MCF 10A (cell line): ENCODE results near the gene NKAIN4. TPM values are rescaled to one million over a fixed set of nuclear protein-coding genes. Genes with fewer than 3 reads are reported as not detected.

ENCODE experiments used
- BruUV-seq: library from RNA; stranded (reverse); fragments of 400-500 nt; replicated peaks from 2 replicates; lab custom pipeline; 2021; lab: Mats Ljungman, UMichigan
- CTCF ChIA-PET: fragments of 300-600 bp; sonication (Branson Sonifier 250); formaldehyde crosslinking; extraction: SDS; loops from one replicate; lab custom pipeline; 2021; ENCODE audit warnings: antibody characterized with exemption, inconsistent platforms; lab: Yijun Ruan, JAX
- POLR2A ChIA-PET: fragments of 300-600, 350-650 bp; sonication (Branson Sonifier 250); formaldehyde crosslinking; extraction: SDS; loops from one replicate; lab custom pipeline; 2020; ENCODE audit warnings: antibody characterized with exemption, inconsistent platforms; lab: Yijun Ruan, JAX
- DNase-seq: peaks from one replicate; pipeline ENCODE4 v3.0.0-alpha.2; 2018; ENCODE audit not compliant: unreplicated experiment
- H3K27ac Mint-ChIP-seq: one replicate; pipeline ENCODE4 v1.8.0; 2022; ENCODE audit warnings: mild to moderate bottlenecking, low read depth, mixed read lengths; ENCODE audit not compliant: unreplicated experiment
- H3K27me3 Mint-ChIP-seq: one replicate; pipeline ENCODE4 v1.8.0; 2022; ENCODE audit warnings: mixed read lengths; ENCODE audit not compliant: insufficient read depth, unreplicated experiment
- H3K36me3 Mint-ChIP-seq: one replicate; pipeline ENCODE4 v1.8.0; 2022; ENCODE audit warnings: mild to moderate bottlenecking, moderate library complexity, mixed read lengths; ENCODE audit not compliant: insufficient read depth, unreplicated experiment
- H3K4me1 Mint-ChIP-seq: one replicate; pipeline ENCODE4 v1.8.0; 2022; ENCODE audit warnings: mixed read lengths; ENCODE audit not compliant: insufficient read depth, unreplicated experiment
- H3K4me3 Mint-ChIP-seq: one replicate; pipeline ENCODE4 v1.8.0; 2022; ENCODE audit warnings: mild to moderate bottlenecking, moderate library complexity, mixed read lengths; ENCODE audit not compliant: unreplicated experiment
- H3K9me3 Mint-ChIP-seq: one replicate; pipeline ENCODE4 v1.8.0; 2022; ENCODE audit warnings: mixed read lengths; ENCODE audit not compliant: unreplicated experiment
- CTCF ChIP-seq: fragments of 200-600 bp; IDR thresholded peaks from one replicate; pipeline ENCODE4 v1.8.0; 2022; ENCODE audit warnings: antibody characterized with exemption, mild to moderate bottlenecking; ENCODE audit not compliant: unreplicated experiment
- intact Hi-C: fragments of 100-400 bp; cut with micrococcal nuclease; formaldehyde crosslinking; loops from 2 replicates; pipeline ENCODE4 v1.14.1; 2022
- total RNA-seq: library from RNA; stranded (reverse); gene quantifications from 2 replicates; pipeline ENCODE4 v1.2.3, GENCODE V29; 2022

NKAIN4 gene
- total RNA-seq, 1 experiment from 2014 or later: not detected

- no peak for TF ChIP-seq CTCF
- no TSS peak for BruUV-seq
- ChIA-PET CTCF (interaction anchor here (0.5 to 7.1 kb wide), 3 partner anchors 16 to 31 kb away, joined by 3 to 45 read pairs (median 5); no protein-coding TSS in a partner anchor), POLR2A (interaction anchor here (0.5 to 2.3 kb wide), 8 partner anchors 16 to 171 kb away, joined by 3 to 20 read pairs (median 4); partner anchors contain the start of gene ARFGAP1)
- Mint-ChIP-seq H3K27ac (peak overlapping the region; percentile 89), H3K4me1 (peaks cover 27% of the 10 kb centered on the region), H3K4me3 (no peak overlapping the region), H3K36me3 (no peaks in the 10 kb centered on the region), H3K9me3 (peaks cover 7% of the 10 kb centered on the region), H3K27me3 (peaks cover 41% of the 10 kb centered on the region)
- intact Hi-C loops: no loop called here
- DNase-seq: no peak
These were observed 532 bp upstream of the NKAIN4 start for GRCh38 chr20:63254606-63255384.

- no peak for DNase-seq
- Mint-ChIP-seq H3K27me3 (peaks cover 39% of the 10 kb centered on the region), H3K4me3 (no peak overlapping the region), H3K9me3 (peaks cover 7% of the 10 kb centered on the region), H3K4me1 (peaks cover 27% of the 10 kb centered on the region), H3K36me3 (no peaks in the 10 kb centered on the region), H3K27ac (no peak overlapping the region)
- CTCF ChIA-PET: interaction anchor here (0.7 to 7.1 kb wide), 4 partner anchors 13 to 1683 kb away, joined by 3 to 45 read pairs (median 4); partner anchors contain the start of gene COL20A1
- no TSS peak for BruUV-seq
- intact Hi-C loops: no loop called here
- TF ChIP-seq CTCF: no peak
- POLR2A ChIA-PET: interaction anchor here (0.6 kb wide), 2 partner anchors 19 to 727 kb away, joined by 3 read pairs; partner anchors contain the start of gene ARFGAP1
These were observed 628 bp downstream of the NKAIN4 start for GRCh38 chr20:63253438-63254231.

GRCh38 chr20:63253065-63253437 lies 1.2 kb downstream of the NKAIN4 start:
- BruUV-seq: no TSS peak
- TF ChIP-seq CTCF: no peak
- Mint-ChIP-seq H3K27ac (no peak overlapping the region), H3K9me3 (peaks cover 7% of the 10 kb centered on the region), H3K36me3 (no peaks in the 10 kb centered on the region), H3K4me3 (no peak overlapping the region), H3K4me1 (peaks cover 27% of the 10 kb centered on the region), H3K27me3 (peaks cover 38% of the 10 kb centered on the region)
- intact Hi-C loops: no loop called here
- ChIA-PET POLR2A (interaction anchor here (0.6 kb wide), 1 partner anchor 20 kb away, joined by 3 read pairs; the partner anchor contains the start of gene ARFGAP1), CTCF (interaction anchor here (0.7 to 7.1 kb wide), 4 partner anchors 12 to 1683 kb away, joined by 3 to 45 read pairs (median 4); partner anchors contain the start of gene COL20A1)
- DNase-seq: no peak
